HT-29 (cell line): Measurements from ENCODE around the gene POP4. TPM values are rescaled to one million over a fixed set of nuclear protein-coding genes. Genes with fewer than 3 reads are reported as not detected.
"Not testable (repeated sequence)": the region's sequence is repeated elsewhere in the genome, so short reads cannot be mapped to it uniquely, and the experiment has no call there.

ENCODE experiments used
- DNase-seq: peaks from one replicate; pipeline ENCODE4 v3.0.0-alpha.2; 2015; ENCODE audit warnings: low spot score
- total RNA-seq: library from RNA; depleted of rRNA; stranded (reverse); fragments of >200 nt; shearing (Covaris generic); gene quantifications from 2 replicates; pipeline ENCODE4 v1.2.3, GENCODE V29; 2014; rRNA removed

POP4 gene, protein sequence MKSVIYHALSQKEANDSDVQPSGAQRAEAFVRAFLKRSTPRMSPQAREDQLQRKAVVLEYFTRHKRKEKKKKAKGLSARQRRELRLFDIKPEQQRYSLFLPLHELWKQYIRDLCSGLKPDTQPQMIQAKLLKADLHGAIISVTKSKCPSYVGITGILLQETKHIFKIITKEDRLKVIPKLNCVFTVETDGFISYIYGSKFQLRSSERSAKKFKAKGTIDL
- total RNA-seq, result 139 and 140 TPM in 2 replicates

DNA sequence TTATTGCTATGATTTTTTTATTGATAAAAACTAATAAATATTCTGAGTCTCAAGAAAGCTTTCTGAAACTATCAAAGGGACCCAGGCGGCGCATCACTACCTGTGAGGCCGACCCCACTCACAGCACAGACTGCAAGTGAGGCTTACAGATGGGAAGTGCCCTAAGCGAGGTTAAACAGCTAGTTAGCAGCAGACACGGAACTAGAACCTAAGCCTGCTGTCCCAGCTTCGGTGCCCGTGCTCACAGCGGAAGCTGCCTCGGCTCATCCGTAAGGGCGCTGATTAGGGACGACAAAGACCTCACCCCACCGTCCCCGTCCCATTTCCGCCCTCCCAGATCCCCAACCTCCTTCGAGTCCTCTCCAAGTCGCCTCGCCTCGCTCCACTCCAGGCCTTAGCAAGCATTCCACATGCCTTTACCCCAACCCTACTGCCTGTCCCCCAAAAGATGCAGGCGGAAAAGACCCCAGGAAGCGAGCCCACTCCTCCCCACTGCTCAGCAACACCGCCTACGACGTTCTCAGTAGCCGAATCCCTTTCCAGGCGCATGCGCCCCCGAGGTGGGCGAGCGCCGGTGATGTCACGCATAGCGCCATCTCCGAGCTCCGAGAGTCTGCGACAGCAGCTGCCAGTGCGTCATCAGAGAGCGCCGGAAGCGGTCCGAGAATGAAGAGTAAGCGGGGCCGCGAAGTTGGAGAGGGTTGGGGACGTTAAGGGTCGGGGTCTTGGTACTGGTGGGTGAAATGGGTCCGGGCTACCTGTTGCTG is at the start of gene POP4:
TSS of gene POP4 (plus strand) at position 631 of the 767 bp plus-strand sequence. CDS start at position 667, 36 bp downstream.
- DNase-seq, result peak; percentile 97

DNA sequence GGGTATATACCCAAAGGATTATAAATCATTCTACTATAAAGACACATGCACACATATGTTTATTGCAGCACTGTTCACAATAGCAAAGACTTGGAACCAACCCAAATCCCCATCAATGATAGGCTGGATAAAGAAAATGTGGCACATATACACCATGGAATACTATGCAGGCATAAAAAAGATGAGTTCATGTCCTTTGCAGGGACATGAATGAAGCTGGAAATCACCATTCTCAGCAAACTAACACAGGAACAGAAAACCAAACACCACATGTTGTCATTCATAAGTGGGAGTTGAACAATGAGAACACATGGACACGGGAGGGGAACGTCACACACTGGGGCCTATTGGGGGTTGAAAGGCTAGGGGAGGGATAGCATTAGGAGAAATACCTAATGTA is 47.0 kb upstream of the POP4 start:
- not testable (repeated sequence) for DNase-seq

DNA sequence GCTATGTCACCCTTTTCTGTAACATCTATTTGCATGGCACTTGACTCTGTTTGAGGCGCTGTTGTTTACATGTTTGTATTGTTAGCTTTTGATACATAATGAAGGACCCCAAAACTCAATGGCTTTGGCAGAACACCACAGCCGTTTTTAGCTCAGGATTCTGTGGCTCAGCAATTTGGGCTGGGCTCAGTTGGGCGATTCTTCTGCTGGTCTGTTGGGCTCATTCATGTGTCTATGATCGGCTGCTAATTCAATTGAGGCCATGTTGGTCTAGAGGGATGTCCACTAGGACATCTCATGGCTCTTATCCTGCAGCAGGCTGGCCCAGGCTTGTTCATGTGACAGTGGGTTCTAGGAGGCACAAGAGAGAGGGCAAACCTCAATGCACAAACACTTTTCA is 46.3 kb upstream of the POP4 start:
- no peak for DNase-seq

DNA sequence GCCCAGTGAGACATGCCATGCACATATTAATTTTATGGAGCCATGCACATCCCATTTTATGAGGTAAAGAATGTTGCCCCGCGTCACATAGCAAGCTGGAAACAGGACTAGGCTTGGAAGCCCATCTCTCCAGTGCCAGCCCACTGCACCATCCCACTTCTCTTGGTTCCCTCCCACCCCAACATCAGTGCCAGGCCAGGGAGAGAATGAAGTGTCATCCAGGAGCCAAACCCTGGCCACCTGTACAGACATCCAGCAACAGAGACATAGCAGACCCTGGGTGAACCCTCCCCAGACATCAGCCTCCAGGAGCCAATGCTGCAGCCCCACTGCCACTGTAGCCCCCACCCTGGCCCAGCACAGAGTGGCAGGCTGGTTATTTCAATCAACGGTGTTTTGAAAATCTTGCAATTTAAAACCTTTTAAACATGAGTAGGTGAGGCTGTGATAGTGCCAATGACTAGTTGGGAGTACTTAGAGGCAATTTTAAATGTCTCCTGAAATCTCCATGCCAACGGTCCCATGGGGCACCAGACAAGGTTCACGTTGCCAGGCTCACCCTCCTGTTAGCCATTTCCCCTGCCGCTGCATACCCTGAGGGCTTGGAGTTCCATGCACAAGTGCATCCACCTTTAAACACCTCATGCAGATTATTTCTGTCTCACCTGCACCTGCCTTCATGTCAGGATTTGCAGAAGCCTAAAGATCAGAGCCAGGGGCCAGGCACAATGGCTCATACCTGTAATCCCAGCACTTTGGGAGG is 45.6 kb upstream of the POP4 start:
- no peak for DNase-seq

DNA sequence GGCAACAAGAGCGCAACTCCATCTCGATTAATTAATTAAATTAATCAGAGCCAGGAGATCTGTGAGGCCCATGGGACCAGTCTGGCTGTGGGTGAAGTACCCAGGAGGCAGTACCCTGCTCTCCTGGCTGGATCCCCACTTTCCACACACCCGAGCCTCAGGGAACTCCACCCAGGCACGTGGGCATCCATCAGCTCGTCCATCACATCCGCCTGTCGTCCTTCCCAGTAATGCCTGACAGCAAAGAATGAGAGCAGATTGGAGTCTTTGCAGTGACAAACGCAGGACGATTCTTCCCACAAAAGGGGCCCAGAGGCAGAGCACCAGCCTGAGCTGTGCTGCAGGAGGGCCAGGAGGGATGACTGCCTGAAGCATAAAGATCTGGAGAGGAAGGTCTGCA is 44.5 kb upstream of the POP4 start:
- DNase-seq, result no peak

DNA sequence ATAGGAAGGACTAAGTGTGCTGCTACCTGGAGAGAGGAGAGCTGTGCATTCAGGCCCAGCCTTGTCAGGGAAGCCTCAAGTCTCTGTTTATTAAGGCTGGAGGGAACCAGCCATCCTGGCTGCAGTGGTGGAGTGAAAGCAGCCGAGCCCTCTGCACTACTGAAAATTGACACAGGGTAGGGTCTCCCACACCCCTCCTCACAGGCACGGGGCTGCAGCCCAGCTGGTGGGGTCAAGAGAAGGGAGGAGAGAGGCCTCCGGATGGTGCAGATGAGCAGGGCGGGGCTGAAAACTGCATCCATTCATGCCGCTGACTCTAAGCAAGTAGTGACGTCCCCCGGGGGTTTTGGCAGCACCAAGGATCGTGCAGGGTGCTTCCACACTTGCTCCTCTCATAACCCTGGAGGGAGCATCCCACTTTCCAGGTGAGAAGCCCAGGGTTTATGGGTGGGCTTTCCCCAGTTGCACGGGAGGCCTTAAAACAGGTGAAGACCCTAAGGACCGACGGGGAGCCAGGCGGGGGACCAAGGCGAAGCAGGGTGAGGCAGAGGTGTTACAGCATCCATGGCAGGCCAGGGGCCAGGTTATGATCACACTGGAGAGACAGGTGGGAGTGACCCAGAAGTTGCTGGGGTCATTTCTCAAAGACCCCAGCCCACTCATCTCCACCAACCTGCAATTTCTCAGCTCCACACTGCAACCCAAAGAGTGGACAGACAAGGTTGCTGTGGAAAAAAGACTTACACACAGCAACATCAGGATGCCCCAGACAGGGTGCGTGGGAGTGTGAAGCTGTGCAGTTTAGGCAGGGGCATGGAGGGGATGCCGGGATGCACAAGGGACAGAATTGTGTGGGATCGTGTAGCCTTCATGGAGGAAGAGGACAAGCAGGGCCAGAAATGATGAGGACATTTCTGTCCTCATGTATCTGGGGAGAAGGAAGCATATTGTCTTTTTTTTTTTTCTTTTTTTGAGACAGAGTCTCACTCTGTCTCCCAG is 43.5 kb upstream of the POP4 start:
- no peak for DNase-seq

DNA sequence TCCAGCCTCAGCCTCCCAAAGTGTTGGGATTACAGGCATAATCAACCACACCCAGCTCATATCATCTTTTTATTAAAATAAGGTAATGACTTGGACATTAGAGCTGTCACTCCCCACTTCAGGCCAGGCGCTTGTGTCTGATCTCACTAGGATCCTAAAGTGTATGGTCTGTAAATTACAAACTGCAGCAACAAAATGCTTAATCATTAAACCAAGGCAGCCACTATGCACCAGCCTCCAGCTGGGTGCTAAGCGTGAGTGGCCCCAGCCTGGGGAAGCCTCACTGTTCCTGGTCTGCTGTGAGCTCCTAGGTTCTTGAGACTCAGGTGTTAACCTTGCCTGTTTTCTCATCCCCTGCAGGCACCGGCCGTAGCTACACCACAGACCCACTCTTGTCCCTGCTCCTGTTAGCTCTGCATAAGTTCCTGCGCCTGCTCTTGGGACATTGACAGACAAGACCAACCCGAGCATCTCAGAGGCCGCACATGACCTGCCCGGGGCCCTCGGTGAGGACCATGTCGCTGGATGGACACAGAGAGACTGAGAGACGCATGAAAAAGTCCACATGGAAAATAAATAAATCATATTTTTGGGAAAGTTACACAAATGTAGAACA is 42.5 kb upstream of the POP4 start:
- DNase-seq, result no peak

DNA sequence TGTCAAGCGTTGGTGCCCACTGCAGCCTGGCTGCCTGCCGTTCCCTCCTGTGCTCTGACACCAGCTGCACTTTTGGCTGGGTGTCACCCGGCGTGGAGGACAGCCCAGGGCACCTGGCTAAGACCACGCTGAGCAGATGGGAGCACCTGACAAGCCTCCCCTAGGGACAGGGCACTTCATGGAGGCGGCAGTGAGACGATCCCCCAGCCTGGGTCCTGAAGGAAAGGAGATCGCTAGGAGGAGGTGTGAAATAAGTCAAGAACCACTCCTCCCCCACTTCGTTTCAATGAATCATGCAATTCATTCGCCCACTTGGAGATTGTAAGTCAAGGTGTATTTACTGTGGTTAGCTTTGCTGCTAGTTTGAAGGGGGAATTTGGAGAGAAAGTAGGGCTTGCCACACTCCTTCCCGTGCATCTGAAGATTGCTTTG is 41.5 kb upstream of the POP4 start:
- DNase-seq, result no peak

DNA sequence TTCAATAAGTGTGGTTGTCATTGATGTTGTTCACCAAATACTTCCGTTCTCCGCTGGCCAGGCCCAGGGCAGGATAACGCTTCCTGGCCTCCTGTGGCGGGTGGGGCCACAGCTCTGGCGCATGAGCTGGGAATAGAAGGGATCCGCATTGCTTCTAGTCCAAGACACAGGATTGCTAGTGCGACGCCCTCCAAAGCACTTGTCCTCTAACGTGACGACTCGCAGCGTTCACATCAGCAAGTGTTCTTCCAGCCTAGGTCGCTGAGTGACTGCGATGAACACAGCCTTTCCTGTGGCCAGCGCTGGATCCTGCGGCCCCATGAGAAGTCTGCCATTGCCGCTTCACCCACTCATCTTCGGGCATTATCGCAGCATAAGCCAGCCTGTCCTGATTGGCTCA is 40.9 kb upstream of the POP4 start:
- DNase-seq, result no peak

DNA sequence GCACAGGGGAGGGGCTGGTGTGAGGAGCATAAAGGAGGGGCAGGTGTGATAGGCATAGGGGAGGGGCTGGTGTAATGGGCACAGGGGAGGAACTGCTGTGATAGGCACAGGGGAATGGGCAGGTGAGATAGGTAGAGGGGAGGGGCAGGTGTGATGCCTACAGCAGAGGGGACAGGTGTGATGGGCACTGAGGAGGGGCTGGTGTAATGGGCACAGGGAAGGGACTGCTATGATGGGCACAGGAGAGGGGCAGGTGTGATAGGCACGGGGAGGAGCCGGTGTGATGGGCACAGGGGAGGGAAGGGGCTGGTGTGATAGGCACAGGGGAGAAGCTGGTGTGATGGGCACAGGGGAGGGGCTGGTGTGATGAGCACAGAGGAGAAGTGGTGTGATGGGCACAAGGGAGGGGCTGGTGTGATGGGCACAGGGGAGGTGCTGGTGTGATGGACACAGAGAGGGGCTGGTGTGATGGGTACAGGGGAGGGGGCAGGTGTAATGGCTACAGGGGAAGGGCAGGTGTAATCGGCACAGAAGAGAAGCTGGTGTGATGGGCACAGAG is 39.5 kb upstream of the POP4 start:
- DNase-seq, result no peak

DNA sequence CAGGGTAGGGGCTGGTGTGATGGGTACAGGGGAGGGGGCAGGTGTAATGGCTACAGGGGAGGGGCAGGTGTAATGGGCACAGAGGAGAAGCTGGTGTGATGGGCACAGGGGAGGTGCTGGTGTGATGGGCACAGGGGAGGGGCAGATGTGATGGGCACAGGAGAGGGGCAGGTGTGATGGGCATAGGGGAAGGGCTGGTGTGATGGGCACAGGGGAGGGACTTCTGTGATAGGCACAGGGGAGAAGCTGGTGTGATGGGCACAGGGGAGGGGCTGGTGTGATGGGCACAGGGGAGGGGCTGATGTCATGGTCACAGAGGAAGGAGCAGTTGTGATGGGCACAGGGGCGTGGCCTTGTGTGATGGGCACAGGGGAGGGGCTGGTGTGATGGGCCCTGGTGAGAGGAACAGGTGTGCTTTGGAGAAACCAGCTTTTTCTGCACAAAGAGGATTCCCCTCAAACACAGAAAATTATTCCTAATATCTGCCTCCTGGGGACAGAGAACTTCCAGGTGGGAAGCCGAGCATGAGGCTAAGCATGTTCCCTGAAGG is 38.6 kb upstream of the POP4 start:
- DNase-seq, result no peak

DNA sequence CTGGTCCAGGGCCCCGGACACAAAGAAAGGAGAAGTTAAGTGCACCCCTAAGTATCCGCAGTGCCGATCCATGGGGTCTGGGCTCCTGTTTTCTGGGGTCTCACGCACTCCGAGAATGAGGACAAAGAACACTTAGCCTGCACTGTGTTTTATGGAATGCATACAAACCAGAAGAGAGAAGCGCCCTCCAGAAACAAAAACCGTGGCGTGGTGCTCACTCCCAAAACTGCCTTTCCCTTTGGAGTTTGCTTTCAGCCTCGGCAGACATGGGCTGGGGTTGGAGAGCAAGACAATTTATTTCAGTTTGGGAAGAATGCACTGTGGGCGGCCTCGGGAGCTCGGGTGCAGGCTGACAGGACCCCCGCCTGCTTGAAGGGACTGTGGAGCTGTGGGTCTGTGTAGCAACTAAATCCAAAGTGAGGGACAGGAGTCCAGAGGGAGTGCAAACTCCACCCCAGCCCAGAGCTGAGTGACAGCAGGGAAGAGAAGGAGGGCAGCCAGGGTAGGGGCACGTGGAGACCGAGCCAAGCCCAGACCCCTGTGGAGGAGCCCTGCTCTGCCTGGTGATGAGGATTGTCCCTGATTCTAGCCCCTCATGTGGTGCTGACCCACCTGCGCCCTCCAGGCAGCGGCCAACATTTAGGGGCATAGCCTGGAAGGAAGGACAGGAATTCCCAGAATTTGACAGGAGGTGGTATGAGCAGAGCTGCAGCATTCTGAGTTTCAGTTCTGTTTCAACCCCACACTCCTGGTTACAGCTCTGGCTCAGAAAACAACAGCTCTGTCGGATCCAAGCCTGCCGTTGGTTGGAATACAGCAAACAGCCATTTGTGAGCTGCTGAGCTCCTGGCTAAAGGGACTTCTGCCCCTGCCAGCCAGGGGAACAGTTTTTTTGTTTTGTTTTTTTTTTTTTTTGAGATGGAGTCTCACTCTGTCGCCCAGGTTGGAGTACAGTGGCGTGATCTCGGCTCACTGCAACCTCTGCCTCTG is 37.8 kb upstream of the POP4 start:
- DNase-seq, result no peak

DNA sequence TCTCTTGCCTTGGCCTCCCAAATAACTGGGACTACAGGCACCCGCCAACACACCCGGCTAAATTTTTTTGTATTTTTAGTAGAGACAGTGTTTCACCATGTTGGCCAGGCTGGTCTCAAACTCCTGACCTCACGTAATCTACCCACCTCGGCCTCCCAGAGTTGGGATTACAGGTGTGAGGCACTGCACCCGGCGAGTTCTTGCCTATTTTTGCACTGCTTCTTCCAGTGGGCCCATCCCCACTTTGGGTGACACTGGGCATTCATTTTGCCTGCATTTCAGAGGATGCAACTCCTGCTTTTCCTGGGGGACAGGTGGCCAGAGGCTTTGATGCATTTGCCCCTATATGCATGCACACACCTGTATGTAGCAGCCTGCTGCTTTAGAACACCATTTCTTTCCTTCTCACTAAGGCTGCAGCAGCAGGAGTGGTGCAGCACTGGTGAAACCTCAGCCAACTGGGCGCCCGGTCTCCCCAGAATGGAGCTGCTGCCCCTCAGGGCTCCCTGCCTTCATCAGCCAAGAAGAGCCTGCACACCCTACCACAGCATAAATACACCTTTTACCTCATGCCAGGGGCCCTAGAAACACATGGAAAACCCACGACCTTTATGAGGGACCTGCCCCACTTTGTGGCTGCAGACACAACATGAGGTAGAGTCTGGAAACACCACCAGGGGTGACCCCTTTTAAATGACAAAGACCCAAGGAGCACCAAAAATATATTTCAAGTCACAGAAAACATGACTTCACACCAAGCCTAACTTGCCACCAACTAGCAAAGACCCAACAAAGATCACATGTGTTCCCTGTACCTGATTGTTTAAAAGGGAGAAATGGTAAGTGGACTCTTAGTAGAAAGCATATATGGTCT is 36.8 kb upstream of the POP4 start:
- no peak for DNase-seq

DNA sequence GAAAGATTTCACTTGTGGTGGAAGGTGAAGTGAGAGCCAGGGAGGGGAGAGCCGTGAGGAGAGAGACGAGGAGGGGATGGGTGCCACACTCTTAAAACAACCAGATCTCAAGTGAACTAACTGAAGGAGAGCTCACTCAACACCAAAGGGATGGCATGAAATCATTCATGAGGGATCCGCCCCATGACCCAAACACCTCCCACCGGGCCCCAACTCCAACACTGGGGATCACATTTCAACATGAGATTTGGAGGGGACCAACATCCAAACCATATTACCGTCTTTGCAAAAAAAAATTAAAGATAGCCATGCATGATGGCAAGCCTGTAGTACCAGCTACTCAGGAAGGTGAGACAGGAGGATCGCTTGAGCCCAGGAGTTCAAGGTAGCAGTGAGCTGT is 34.9 kb upstream of the POP4 start:
- DNase-seq, result no peak

DNA sequence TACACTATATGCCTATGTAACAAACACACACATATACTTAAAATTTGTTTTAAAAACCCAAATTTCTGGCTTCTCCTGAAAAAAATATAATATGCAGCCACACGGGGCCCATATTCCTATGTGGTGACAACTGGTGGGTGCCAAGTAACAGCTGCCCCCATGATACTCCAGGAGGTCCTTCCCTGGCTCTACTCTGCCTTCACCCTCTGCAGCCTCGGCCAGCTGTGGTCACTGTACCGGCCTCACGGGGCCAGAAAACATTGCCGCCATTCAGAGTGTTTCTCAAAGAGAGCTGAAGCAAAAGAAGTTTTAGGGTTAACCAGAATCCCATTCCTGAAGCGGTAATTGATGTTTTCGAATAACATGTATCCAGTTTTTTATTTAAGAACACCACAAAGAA is 32.6 kb upstream of the POP4 start:
- DNase-seq, result no peak

DNA sequence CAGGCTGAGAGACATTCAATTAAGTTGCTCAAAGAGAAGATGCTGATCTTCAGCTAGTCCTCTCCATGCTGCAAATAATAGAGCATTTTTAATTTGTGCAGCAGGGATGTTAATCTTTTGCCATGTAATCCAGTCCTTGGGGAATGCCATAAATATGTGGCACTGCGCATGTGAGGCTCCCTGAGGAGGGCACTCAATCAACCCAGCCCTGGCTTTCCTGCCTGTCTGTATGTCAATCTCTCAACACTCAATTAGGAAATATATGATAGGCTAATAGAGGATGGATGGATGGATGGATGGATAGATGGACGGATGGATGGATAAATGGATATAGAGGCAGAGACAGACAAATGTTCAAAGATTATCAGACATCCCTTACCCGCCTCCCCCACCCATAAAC is 31.6 kb upstream of the POP4 start:
- no peak for DNase-seq

DNA sequence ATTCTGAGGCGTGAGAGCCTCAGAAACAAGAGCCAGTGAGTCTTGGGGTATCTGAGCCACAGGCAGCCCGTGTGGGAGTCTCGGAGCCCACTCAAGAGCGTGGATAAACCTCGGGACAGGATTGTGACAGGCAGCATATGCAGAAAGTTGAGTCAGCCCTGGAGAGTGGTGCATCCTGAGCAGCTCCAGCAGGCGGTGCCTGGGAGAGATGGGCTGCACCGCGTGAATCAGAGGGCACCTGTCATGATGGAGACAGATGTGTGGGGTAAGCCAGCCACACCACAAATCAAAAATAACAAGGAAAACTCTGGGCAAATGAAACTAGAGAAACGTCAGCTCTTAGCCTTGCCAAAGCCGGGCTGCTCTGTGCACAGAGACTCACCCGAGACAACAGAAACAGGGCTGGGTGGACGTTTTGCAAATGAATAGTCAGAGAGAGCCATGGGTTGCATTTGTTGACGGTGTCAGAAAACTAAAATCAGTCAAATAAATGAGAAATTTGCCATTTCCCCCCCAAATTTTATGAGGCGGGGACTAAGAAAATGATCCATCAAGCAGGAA is 30.0 kb upstream of the POP4 start:
- DNase-seq, result no peak
